HG03159 (cell line): ENCODE results near the gene TOP3B.

Experiments used
- ATAC-seq: cut with Tn5 transposase; IDR thresholded peaks from one replicate; pipeline ENCODE4 v1.9.1; 2021; ENCODE audit warnings: mild to moderate bottlenecking, moderate library complexity; ENCODE audit not compliant: unreplicated experiment

Gene TOP3B

GRCh38 chr22:21909871-21910270 lies 72.7 kb downstream of the TOP3B start:
- ATAC-seq = no peak

GRCh38 chr22:21907638-21908522 lies 74.7 kb downstream of the TOP3B start:
- ATAC-seq = no peak
